Heart left ventricle (tissue), 13 donors: ENCODE measurements around the gene PCIF1.

Source experiments
- POLR2A ChIP-seq, 2 donors: fragments of 450-650 bp; IDR thresholded peaks; one replicate each; pipeline ENCODE4 v1.6.1; 2017; ENCODE audit warnings: antibody characterized with exemption in 2 of 2, mild to moderate bottlenecking in 2 of 2, moderate library complexity in 2 of 2
- TF ChIP-seq, protein P1 (sequence below), 12 donors: fragments of 200-600 bp; sonication (generic) in 4 of 12; IDR thresholded peaks; one replicate each; pipeline versions ENCODE4 v1.5.0 to v1.8.0; 2018 to 2022; ENCODE audit warnings: antibody characterized with exemption in 12 of 12, mild to moderate bottlenecking in 5 of 12
- donor health status: ischemic (EF 13 %, LVEDD 7.1; RV severe dilation, severe dysfunction).
- donor health status: DM: no; HTN: yes; CAD: no.
- donor health status: DM: no; HTN: no; CAD: no.
- donor health status: ischemic (EF 25% LVEDD 6.9; RV normal size, moderate dysfunction).
- donor health status: ischemic (EF 25% LVEDD 5.7; RV mildly dilated, moderate dysfunction).
- donor health status: ischemic (EF 35%, LVEDD 5.7; RV mildly dilated, moderate dysfunction).
- donor health status: nonischemic (EF 11% LVEDD 7.7; RV severe dilation, severe dysfunction).
- donor health status: DM: yes; HTN: yes; CAD: no.
- donor health status: PGD.
- donor health status: ischemic (EF 29% LVEDD 5.4; RV normal size, mild dysfunction).
- donor health status: nonischemic (EF 23%, LVEDD 6.1; RV moderate dilation, normal function).

DNA sequence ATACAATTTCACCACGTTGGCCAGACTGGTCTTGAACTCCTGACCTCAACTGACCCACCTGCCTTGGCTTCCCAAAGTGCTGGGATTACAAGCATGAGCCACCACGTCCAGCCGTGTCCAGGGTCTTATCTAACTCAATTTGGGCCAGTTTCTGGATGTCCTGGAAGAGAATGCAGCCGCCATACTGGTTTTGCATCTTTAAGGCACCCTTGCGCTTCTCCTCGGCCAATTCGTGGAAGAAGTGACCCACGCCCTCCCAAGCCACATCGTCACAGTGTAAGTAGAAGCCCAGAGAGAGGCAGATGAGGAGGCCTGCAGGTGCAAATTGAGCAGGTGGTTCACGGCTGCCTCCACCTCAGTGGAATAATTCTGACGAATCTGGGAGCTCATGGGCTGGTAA, 41.2 kb downstream of the PCIF1 start:
- TF ChIP-seq, protein P1, sequence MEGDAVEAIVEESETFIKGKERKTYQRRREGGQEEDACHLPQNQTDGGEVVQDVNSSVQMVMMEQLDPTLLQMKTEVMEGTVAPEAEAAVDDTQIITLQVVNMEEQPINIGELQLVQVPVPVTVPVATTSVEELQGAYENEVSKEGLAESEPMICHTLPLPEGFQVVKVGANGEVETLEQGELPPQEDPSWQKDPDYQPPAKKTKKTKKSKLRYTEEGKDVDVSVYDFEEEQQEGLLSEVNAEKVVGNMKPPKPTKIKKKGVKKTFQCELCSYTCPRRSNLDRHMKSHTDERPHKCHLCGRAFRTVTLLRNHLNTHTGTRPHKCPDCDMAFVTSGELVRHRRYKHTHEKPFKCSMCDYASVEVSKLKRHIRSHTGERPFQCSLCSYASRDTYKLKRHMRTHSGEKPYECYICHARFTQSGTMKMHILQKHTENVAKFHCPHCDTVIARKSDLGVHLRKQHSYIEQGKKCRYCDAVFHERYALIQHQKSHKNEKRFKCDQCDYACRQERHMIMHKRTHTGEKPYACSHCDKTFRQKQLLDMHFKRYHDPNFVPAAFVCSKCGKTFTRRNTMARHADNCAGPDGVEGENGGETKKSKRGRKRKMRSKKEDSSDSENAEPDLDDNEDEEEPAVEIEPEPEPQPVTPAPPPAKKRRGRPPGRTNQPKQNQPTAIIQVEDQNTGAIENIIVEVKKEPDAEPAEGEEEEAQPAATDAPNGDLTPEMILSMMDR (IDR thresholded peaks at IDR 0.05), result no peak
- no peak for TF ChIP-seq POLR2A (IDR thresholded peaks at IDR 0.05)
